Measurements from ENCODE around the gene CD164. TPM values are rescaled to one million over a fixed set of nuclear protein-coding genes. Genes with fewer than 3 reads are reported as not detected.

Gene CD164
- total RNA-seq, 1 experiment from 2014 or later: 228 TPM

- peak overlapping the region; percentile 99 for H3K27ac Mint-ChIP-seq (ENCODE audit: unreplicated experiment)
- ChIA-PET POLR2A (interaction anchor here (0.7 to 1.5 kb wide), 5 partner anchors 57 to 825 kb away, joined by 3 to 5 read pairs (median 3); partner anchors contain the start of genes CEP57L1, PPIL6, SESN1 and SMPD2), CTCF (interaction anchor here (0.7 to 4.1 kb wide), 8 partner anchors 10 to 288 kb away, joined by 3 to 26 read pairs (median 5); partner anchors contain the start of genes CEP57L1, PPIL6, SESN1 and SMPD2)
- no peak for DNase-seq
- no peaks in the 10 kb centered on the region for H3K27me3 ChIP-seq (replicated peaks; ENCODE audit: control insufficient read depth, insufficient read depth, low read length)
- peaks cover 27% of the 10 kb centered on the region for H3K4me1 Mint-ChIP-seq (ENCODE audit: low read depth, unreplicated experiment)
- no TSS peak for BruUV-seq (replicated peaks)
- peak overlapping the region; percentile 97 for H3K4me3 Mint-ChIP-seq (ENCODE audit: unreplicated experiment)
- no peak for TF ChIP-seq CTCF (IDR thresholded peaks at IDR 0.05; ENCODE audit: insufficient read depth in 1 of 2, low read depth in 1 of 2, low read length in 1 of 2, severe bottlenecking in 1 of 2, unreplicated experiment in 1 of 2)
- H3K36me3 ChIP-seq (ENCODE audit: control insufficient read depth, insufficient read depth, low read length): no peaks in the 10 kb centered on the region
- H3K27me3 Mint-ChIP-seq (ENCODE audit: insufficient read depth, unreplicated experiment): peaks cover 3% of the 10 kb centered on the region
- peaks cover 22% of the 10 kb centered on the region for H3K4me1 ChIP-seq
- H3K4me3 ChIP-seq (ENCODE audit: low read depth, low read length): peak overlapping the region; percentile 92
- no peaks in the 10 kb centered on the region for H3K9me3 ChIP-seq
- no peaks in the 10 kb centered on the region for H3K9me3 Mint-ChIP-seq (ENCODE audit: unreplicated experiment)
- intact Hi-C loops (cut with micrococcal nuclease; ENCODE audit: unreplicated experiment): loop anchor here (1.0 to 5.0 kb wide), 6 partner anchors 14 to 289 kb away; partner anchors contain the start of genes PPIL6, SESN1 and SMPD2
- H3K36me3 Mint-ChIP-seq (ENCODE audit: insufficient read depth, unreplicated experiment): peaks cover 27% of the 10 kb centered on the region
These were observed 1.2 kb upstream of the CD164 start for GRCh38 chr6:109383438-109383940.

GRCh38 chr6:109382576-109383437 is 540 bp upstream of the CD164 start:
- BruUV-seq (replicated peaks): TSS peak; percentile 85
- no peaks in the 10 kb centered on the region for H3K9me3 Mint-ChIP-seq (ENCODE audit: unreplicated experiment)
- H3K36me3 Mint-ChIP-seq (ENCODE audit: insufficient read depth, unreplicated experiment): peaks cover 34% of the 10 kb centered on the region
- intact Hi-C loops (cut with micrococcal nuclease; ENCODE audit: unreplicated experiment): loop anchor here (1.0 to 5.0 kb wide), 6 partner anchors 14 to 289 kb away; partner anchors contain the start of genes PPIL6, SESN1 and SMPD2
- H3K9me3 ChIP-seq: no peaks in the 10 kb centered on the region
- CTCF ChIA-PET: interaction anchor here (0.5 to 4.1 kb wide), 6 partner anchors 15 to 288 kb away, joined by 3 to 26 read pairs (median 6); partner anchors contain the start of genes CEP57L1, PPIL6, SESN1 and SMPD2
- H3K4me3 ChIP-seq (ENCODE audit: low read depth, low read length): peak overlapping the region; percentile 92
- peak; percentile 44 to 54 for TF ChIP-seq CTCF (IDR thresholded peaks at IDR 0.05; ENCODE audit: insufficient read depth in 1 of 2, low read depth in 1 of 2, low read length in 1 of 2, severe bottlenecking in 1 of 2, unreplicated experiment in 1 of 2)
- H3K4me3 Mint-ChIP-seq (ENCODE audit: unreplicated experiment): peak overlapping the region; percentile 97
- POLR2A ChIA-PET: interaction anchor here (0.6 to 1.5 kb wide), 7 partner anchors 9 to 393 kb away, joined by 3 to 5 read pairs (median 5); partner anchors contain the start of genes CEP57L1, PPIL6, SESN1 and SMPD2
- peak; percentile 91 for DNase-seq
- no peaks in the 10 kb centered on the region for H3K27me3 Mint-ChIP-seq (ENCODE audit: insufficient read depth, unreplicated experiment)
- peak overlapping the region; percentile 99 for H3K27ac Mint-ChIP-seq (ENCODE audit: unreplicated experiment)
- peaks cover 27% of the 10 kb centered on the region for H3K4me1 Mint-ChIP-seq (ENCODE audit: low read depth, unreplicated experiment)
- H3K27me3 ChIP-seq (replicated peaks; ENCODE audit: control insufficient read depth, insufficient read depth, low read length): no peaks in the 10 kb centered on the region
- H3K36me3 ChIP-seq (ENCODE audit: control insufficient read depth, insufficient read depth, low read length): no peaks in the 10 kb centered on the region; the same call in 1 of the 2 replicates
- peaks cover 22% of the 10 kb centered on the region for H3K4me1 ChIP-seq

- peak overlapping the region; percentile 97 for H3K4me3 Mint-ChIP-seq (ENCODE audit: unreplicated experiment)
- H3K36me3 Mint-ChIP-seq (ENCODE audit: insufficient read depth, unreplicated experiment): peaks cover 48% of the 10 kb centered on the region
- H3K27me3 ChIP-seq (replicated peaks; ENCODE audit: control insufficient read depth, insufficient read depth, low read length): no peaks in the 10 kb centered on the region
- TF ChIP-seq CTCF (IDR thresholded peaks at IDR 0.05; ENCODE audit: insufficient read depth in 1 of 2, low read depth in 1 of 2, low read length in 1 of 2, severe bottlenecking in 1 of 2, unreplicated experiment in 1 of 2): no peak
- peaks cover 22% of the 10 kb centered on the region for H3K4me1 ChIP-seq
- BruUV-seq (replicated peaks): no TSS peak
- no peaks in the 10 kb centered on the region for H3K27me3 Mint-ChIP-seq (ENCODE audit: insufficient read depth, unreplicated experiment)
- POLR2A ChIA-PET: no interaction called here
- H3K4me3 ChIP-seq (ENCODE audit: low read depth, low read length): peak overlapping the region; percentile 92
- H3K36me3 ChIP-seq (ENCODE audit: control insufficient read depth, insufficient read depth, low read length): no peaks in the 10 kb centered on the region; the same call in 1 of the 2 replicates
- H3K27ac Mint-ChIP-seq (ENCODE audit: unreplicated experiment): peak overlapping the region; percentile 99
- no peaks in the 10 kb centered on the region for H3K9me3 Mint-ChIP-seq (ENCODE audit: unreplicated experiment)
- peaks cover 27% of the 10 kb centered on the region for H3K4me1 Mint-ChIP-seq (ENCODE audit: low read depth, unreplicated experiment)
- H3K9me3 ChIP-seq: no peaks in the 10 kb centered on the region
- intact Hi-C loops (cut with micrococcal nuclease; ENCODE audit: unreplicated experiment): loop anchor here (5.0 kb wide), 1 partner anchor 74 kb away; no protein-coding TSS in a partner anchor
- CTCF ChIA-PET: no interaction called here
- no peak for DNase-seq
These were observed 1.1 kb downstream of the CD164 start for GRCh38 chr6:109381061-109381746.
